ENCODE results near the gene FCN3. TPM values are rescaled to one million over a fixed set of nuclear protein-coding genes. Genes with fewer than 3 reads are reported as not detected.
"Not testable (repeated sequence)": the region's sequence is repeated elsewhere in the genome, so short reads cannot be mapped to it uniquely, and the experiment has no call there.

FCN3 gene
- total RNA-seq, 1 donor from 2014 or later = 1,125 TPM

DNA sequence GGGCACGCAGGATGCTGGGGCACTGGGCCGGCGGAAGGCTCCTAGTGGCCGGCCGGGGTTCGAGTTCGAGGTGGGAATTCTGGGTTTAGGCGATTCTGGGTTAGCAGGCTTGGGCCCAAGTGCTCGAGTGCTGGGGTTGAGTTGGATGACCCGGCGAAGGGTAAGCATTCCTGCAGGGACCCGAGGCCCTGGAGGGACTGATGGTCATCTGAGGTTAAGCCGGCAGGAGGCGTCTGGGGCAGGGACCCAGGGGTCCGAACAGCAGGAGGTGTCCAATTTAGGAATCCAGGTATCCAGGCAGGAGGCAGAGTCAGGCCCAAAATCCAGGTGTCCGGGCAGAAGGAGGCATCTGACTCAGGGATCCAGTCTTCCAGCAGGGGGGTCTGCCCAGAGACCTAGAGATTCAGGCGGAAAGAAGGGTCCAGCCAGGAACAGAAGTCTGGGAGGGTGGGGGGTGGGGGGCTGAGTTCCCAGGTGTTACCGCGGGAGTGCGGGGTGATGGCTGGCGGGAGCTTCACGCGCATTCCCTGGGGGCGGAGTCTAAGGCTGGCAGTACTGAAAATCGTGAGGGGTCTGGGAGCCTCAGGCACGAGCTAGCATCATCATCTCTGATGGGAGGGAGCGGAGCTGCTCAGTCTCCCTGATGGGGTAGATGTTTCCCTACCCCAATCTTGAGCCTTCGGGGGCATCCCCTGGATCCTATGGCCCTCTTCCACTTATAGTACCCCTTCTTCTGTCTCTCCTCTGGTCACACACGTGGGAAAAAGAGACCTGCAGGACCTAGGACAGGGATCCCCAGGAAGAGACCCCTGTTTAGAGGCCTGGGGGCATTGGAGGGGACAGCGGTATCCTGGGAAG lies 18.4 kb upstream of the FCN3 start:
- Histone ChIP-seq H3K36me3 (no peaks in the 10 kb centered on the region), H3K4me1 (peaks cover 37% of the 10 kb centered on the region), H3K9me3 (no peaks in the 10 kb centered on the region), H3K4me3 (peak overlapping the region; percentile 52), H3K27ac (peak overlapping the region; percentile 27), H3K27me3 (ENCODE audit: low read depth) (no peaks in the 10 kb centered on the region)
- TF ChIP-seq, protein P1, sequence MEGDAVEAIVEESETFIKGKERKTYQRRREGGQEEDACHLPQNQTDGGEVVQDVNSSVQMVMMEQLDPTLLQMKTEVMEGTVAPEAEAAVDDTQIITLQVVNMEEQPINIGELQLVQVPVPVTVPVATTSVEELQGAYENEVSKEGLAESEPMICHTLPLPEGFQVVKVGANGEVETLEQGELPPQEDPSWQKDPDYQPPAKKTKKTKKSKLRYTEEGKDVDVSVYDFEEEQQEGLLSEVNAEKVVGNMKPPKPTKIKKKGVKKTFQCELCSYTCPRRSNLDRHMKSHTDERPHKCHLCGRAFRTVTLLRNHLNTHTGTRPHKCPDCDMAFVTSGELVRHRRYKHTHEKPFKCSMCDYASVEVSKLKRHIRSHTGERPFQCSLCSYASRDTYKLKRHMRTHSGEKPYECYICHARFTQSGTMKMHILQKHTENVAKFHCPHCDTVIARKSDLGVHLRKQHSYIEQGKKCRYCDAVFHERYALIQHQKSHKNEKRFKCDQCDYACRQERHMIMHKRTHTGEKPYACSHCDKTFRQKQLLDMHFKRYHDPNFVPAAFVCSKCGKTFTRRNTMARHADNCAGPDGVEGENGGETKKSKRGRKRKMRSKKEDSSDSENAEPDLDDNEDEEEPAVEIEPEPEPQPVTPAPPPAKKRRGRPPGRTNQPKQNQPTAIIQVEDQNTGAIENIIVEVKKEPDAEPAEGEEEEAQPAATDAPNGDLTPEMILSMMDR (IDR thresholded peaks at IDR 0.05) = no peak
- intact Hi-C loops (cut with DNase I) = loop anchor here (10.0 kb wide), 1 partner anchor 88 kb away; no protein-coding TSS in a partner anchor
- DNase-seq (no peak), ATAC-seq (no peak)

DNA sequence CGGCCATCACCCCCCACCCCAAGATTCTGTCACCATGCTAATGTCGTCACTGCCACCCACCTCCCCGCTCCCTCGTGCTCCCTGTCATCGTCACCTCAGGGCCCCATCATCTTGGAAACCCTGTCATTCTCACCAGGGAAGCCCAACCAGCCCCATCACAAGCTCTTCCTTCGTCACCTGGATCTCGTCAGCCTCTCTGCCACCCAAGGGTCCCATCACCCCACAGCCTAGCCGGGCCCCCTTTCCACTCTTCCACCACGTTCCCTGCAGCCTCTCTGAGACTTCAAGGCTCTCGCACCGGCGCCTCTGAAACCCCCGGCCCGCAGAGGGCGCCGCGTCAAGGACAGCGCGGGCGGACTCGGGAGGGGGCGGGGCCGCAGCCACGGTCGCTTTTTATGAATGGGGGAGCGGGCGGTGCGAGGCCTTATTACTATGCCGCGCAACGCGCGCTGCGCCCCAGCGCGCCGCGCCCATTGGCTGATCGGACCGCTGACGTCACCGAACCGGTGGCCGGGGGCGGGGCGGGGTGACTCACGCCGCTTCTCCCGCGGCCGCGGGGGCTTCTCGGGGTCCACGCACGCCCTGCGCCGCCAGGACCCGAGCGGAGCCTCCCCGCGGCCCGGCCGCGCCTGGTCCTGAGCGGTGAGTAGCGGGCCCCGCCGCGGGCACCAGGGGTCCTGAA lies 17.6 kb upstream of the FCN3 start, which contains the start of gene GPR3:
Gene GPR3, plus strand, starts transcription at position 527 of the 682 bp plus-strand sequence. CDS start 1,177 bp downstream, outside the sequence.
- DNase-seq = peak; percentile 89
- no peaks in the 10 kb centered on the region for H3K27me3 ChIP-seq (ENCODE audit: low read depth)
- no peaks in the 10 kb centered on the region for H3K9me3 ChIP-seq
- peak within 1 kb of the TSS; percentile 52 for H3K4me3 ChIP-seq
- intact Hi-C loops (cut with DNase I) = loop anchor here (10.0 kb wide), 1 partner anchor 87 kb away; no protein-coding TSS in a partner anchor
- H3K36me3 ChIP-seq = no peaks in the 10 kb centered on the region
- H3K27ac ChIP-seq = peak within 1 kb of the TSS; percentile 39
- TF ChIP-seq, protein P1 (IDR thresholded peaks at IDR 0.05) = peak; percentile 60
- ATAC-seq = peak; percentile 89 to 91
- peaks cover 34% of the 10 kb centered on the region for H3K4me1 ChIP-seq

DNA sequence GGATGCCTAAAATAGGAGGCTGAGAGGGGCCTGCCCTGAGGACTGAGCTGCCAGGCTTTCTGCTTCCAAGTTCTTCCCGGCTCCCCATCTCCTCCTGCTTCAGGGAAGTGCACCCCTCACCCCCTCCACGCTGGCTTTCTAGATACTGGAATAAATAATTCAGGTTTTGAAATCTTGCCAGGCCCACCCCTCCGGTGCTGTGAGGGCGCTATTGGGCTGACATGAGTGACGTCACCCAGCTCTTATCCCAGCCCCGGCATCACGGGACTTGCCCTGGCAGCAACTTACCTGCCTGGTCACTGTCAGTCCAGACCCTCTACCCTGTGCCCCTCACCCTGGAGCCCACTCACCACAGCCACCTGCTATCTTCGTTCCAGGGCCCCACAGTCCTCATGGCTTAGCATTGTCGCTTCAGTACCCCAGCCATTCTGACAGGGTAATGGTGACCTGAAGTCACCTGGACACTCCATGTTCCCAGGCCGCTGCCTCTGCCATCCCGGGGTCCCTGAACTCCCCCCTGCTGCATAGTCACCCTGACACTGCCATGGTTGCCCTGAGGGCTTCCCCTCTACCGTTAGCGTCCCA lies 17.0 kb upstream of the FCN3 start:
- Histone ChIP-seq H3K4me1 (peaks cover 28% of the 10 kb centered on the region), H3K27ac (peak overlapping the region; percentile 39), H3K9me3 (no peaks in the 10 kb centered on the region), H3K36me3 (no peaks in the 10 kb centered on the region), H3K4me3 (peak overlapping the region; percentile 52), H3K27me3 (ENCODE audit: low read depth) (no peaks in the 10 kb centered on the region)
- TF ChIP-seq, protein P1 (IDR thresholded peaks at IDR 0.05) = no peak
- ATAC-seq (peak; percentile 16 to 51), DNase-seq (no peak)
- intact Hi-C loops (cut with DNase I) = loop anchor here (10.0 kb wide), 1 partner anchor 87 kb away; no protein-coding TSS in a partner anchor

DNA sequence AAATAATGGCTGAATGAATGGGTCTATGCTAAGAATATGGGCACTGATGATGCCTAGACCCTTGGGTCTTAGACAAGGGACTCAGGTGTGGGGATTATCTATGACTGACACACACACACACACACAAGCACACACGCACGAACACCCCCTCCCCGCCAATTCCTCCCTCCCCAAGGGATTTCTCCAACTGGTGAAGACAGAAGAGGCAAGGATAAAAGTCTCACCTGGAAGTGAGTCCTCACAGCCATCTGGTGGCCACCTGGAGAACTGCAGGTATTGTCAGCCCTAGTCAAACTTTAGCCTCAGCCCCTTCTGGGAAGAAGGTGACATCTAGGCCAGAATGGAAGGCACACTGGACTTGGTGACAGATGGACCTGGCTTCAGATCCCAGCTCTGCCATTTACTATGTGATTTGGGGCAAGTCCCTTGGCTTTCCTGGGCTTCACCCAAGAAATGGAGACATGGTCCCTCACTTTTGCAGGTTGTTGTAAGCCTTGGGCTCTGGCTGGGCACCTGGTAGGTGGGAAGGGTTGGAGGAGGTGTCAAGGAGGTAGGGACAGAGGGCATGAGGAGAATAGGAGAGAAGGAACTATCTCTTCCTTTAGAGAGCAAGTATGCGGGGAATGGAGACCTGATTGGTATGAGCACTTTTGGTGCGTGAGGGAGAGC lies 13.8 kb upstream of the FCN3 start:
- ATAC-seq (peak; percentile 45 to 47), DNase-seq (peak; percentile 81)
- intact Hi-C loops (cut with DNase I) = no loop called here
- Histone ChIP-seq H3K4me3 (no peak overlapping the region), H3K36me3 (no peaks in the 10 kb centered on the region), H3K27me3 (ENCODE audit: low read depth) (no peaks in the 10 kb centered on the region), H3K4me1 (peaks cover 28% of the 10 kb centered on the region), H3K9me3 (no peaks in the 10 kb centered on the region), H3K27ac (no peak overlapping the region)
- TF ChIP-seq, protein P1 (IDR thresholded peaks at IDR 0.05) = peak; percentile 83

DNA sequence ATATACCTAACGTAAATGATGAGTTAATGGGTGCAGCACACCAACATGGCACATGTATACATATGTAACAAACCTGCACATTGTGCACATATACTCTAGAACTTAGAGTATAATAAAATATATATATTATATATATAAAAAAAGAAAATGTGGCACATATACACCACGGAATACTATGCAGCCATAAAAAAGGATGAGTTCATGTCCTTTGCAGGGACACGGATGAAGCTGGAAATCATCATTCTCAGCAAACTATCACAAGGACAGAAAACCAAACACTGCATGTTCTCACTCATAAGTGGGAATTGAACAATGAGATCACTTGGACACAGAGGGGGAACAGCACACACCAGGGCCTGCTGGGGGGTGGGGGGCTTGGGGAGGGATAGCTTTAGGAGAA lies 10.2 kb upstream of the FCN3 start:
- DNase-seq; H3K27ac ChIP-seq; intact Hi-C loops (cut with DNase I); H3K27me3 ChIP-seq (ENCODE audit: low read depth); H3K9me3 ChIP-seq; H3K36me3 ChIP-seq; H3K4me3 ChIP-seq; ATAC-seq: not testable (repeated sequence)
- H3K4me1 ChIP-seq = peaks cover 17% of the 10 kb centered on the region
